ENCODE data around the gene CASP3. TPM values are rescaled to one million over a fixed set of nuclear protein-coding genes. Genes with fewer than 3 reads are reported as not detected.
"Not testable (repeated sequence)": the region's sequence is repeated elsewhere in the genome, so short reads cannot be mapped to it uniquely, and the experiment has no call there.

Gene CASP3
- total RNA-seq, 2 experiments from 2014 or later, result 72.0 to 72.2 TPM

- Mint-ChIP-seq H3K9me3 (no peaks in the 10 kb centered on the region), H3K27ac (no peak overlapping the region)
These were observed 23.5 kb upstream of the CASP3 start for GRCh38 chr4:184672741-184673140.

GRCh38 chr4:184671101-184671500, 21.9 kb upstream of the CASP3 start:
- H3K36me3 Mint-ChIP-seq, result peaks cover 21% of the 10 kb centered on the region
- no peaks in the 10 kb centered on the region for H3K9me3 Mint-ChIP-seq
- no peaks in the 10 kb centered on the region for H3K27me3 Mint-ChIP-seq
- H3K4me3 Mint-ChIP-seq, result no peak overlapping the region
- DNase-seq, result no peak
- H3K27ac Mint-ChIP-seq, result no peak overlapping the region
- H3K4me1 Mint-ChIP-seq, result peaks cover 13% of the 10 kb centered on the region

More at GRCh38 chr4:184672741-184673140, 23.5 kb upstream of the CASP3 start:
- Mint-ChIP-seq H3K4me3 (no peak overlapping the region), H3K36me3 (peaks cover 13% of the 10 kb centered on the region), H3K4me1 (peaks cover 12% of the 10 kb centered on the region), H3K27me3 (no peaks in the 10 kb centered on the region)
- DNase-seq, result no peak

- no peak overlapping the region for H3K27ac Mint-ChIP-seq
- no peaks in the 10 kb centered on the region for H3K9me3 Mint-ChIP-seq
- peaks cover 13% of the 10 kb centered on the region for H3K4me1 Mint-ChIP-seq
- no peak overlapping the region for H3K4me3 Mint-ChIP-seq
- no peaks in the 10 kb centered on the region for H3K27me3 Mint-ChIP-seq
- no peak for DNase-seq
- peaks cover 28% of the 10 kb centered on the region for H3K36me3 Mint-ChIP-seq
These were observed 20.0 kb upstream of the CASP3 start for GRCh38 chr4:184669251-184669650.

- no peak overlapping the region for H3K4me3 Mint-ChIP-seq
- peak overlapping the region; percentile 23 for H3K27ac Mint-ChIP-seq
- no peak for DNase-seq
- H3K4me1 Mint-ChIP-seq, result peaks cover 13% of the 10 kb centered on the region
- peaks cover 28% of the 10 kb centered on the region for H3K36me3 Mint-ChIP-seq
- H3K9me3 Mint-ChIP-seq, result no peaks in the 10 kb centered on the region
- H3K27me3 Mint-ChIP-seq, result no peaks in the 10 kb centered on the region
These were observed 19.4 kb upstream of the CASP3 start for GRCh38 chr4:184668511-184669114.

- H3K4me1 Mint-ChIP-seq, result peaks cover 13% of the 10 kb centered on the region
- no peak for DNase-seq
- H3K27ac Mint-ChIP-seq, result peak overlapping the region; percentile 23
- H3K4me3 Mint-ChIP-seq, result no peak overlapping the region
- no peaks in the 10 kb centered on the region for H3K27me3 Mint-ChIP-seq
- peaks cover 28% of the 10 kb centered on the region for H3K36me3 Mint-ChIP-seq
- H3K9me3 Mint-ChIP-seq, result no peaks in the 10 kb centered on the region
These were observed 18.8 kb upstream of the CASP3 start for GRCh38 chr4:184668096-184668495.

GRCh38 chr4:184666670-184667069, 17.4 kb upstream of the CASP3 start:
- H3K9me3 Mint-ChIP-seq, result no peaks in the 10 kb centered on the region
- peaks cover 28% of the 10 kb centered on the region for H3K36me3 Mint-ChIP-seq
- no peak for DNase-seq
- peaks cover 13% of the 10 kb centered on the region for H3K4me1 Mint-ChIP-seq
- H3K27me3 Mint-ChIP-seq, result no peaks in the 10 kb centered on the region
- H3K4me3 Mint-ChIP-seq, result no peak overlapping the region
- H3K27ac Mint-ChIP-seq, result no peak overlapping the region

GRCh38 chr4:184664445-184665210, 15.4 kb upstream of the CASP3 start:
- Mint-ChIP-seq H3K36me3 (peaks cover 28% of the 10 kb centered on the region), H3K27ac (no peak overlapping the region), H3K4me1 (peaks cover 13% of the 10 kb centered on the region), H3K4me3 (no peak overlapping the region), H3K27me3 (no peaks in the 10 kb centered on the region), H3K9me3 (no peaks in the 10 kb centered on the region)
- no peak for DNase-seq

GRCh38 chr4:184662236-184662635, 13.0 kb upstream of the CASP3 start:
- Mint-ChIP-seq H3K4me3 (no peak overlapping the region), H3K36me3 (peaks cover 16% of the 10 kb centered on the region), H3K27ac (no peak overlapping the region)

GRCh38 chr4:184660978-184661377, 11.7 kb upstream of the CASP3 start:
- H3K36me3 Mint-ChIP-seq, result peaks cover 7% of the 10 kb centered on the region
- H3K27me3 Mint-ChIP-seq, result no peaks in the 10 kb centered on the region
- no peak overlapping the region for H3K27ac Mint-ChIP-seq
- H3K4me1 Mint-ChIP-seq, result no peaks in the 10 kb centered on the region
- DNase-seq, result no peak
- H3K4me3 Mint-ChIP-seq, result no peak overlapping the region
- no peaks in the 10 kb centered on the region for H3K9me3 Mint-ChIP-seq

More at GRCh38 chr4:184662236-184662635, 13.0 kb upstream of the CASP3 start:
- no peaks in the 10 kb centered on the region for H3K4me1 Mint-ChIP-seq
- H3K27me3 Mint-ChIP-seq, result no peaks in the 10 kb centered on the region
- DNase-seq, result no peak
- no peaks in the 10 kb centered on the region for H3K9me3 Mint-ChIP-seq

- not testable (repeated sequence) for H3K9me3 Mint-ChIP-seq, DNase-seq, H3K4me3 Mint-ChIP-seq, H3K27ac Mint-ChIP-seq, H3K4me1 Mint-ChIP-seq, H3K27me3 Mint-ChIP-seq
- peaks cover 13% of the 10 kb centered on the region for H3K36me3 Mint-ChIP-seq
These were observed 8.6 kb upstream of the CASP3 start for GRCh38 chr4:184657820-184658219.

- Mint-ChIP-seq H3K4me3 (no peak overlapping the region), H3K9me3 (no peaks in the 10 kb centered on the region), H3K4me1 (no peaks in the 10 kb centered on the region), H3K36me3 (peaks cover 14% of the 10 kb centered on the region), H3K27ac (no peak overlapping the region), H3K27me3 (no peaks in the 10 kb centered on the region)
- no peak for DNase-seq
These were observed 7.9 kb upstream of the CASP3 start for GRCh38 chr4:184657144-184657543.

- Mint-ChIP-seq H3K4me1 (peaks cover 2% of the 10 kb centered on the region), H3K27me3 (no peaks in the 10 kb centered on the region)
These were observed 6.9 kb upstream of the CASP3 start for GRCh38 chr4:184655889-184656869.

GRCh38 chr4:184653650-184654049, 4.4 kb upstream of the CASP3 start:
- no peaks in the 10 kb centered on the region for H3K27me3 Mint-ChIP-seq
- peaks cover 18% of the 10 kb centered on the region for H3K36me3 Mint-ChIP-seq
- H3K9me3 Mint-ChIP-seq, result no peaks in the 10 kb centered on the region
- no peak overlapping the region for H3K4me3 Mint-ChIP-seq
- peaks cover 9% of the 10 kb centered on the region for H3K4me1 Mint-ChIP-seq
- no peak overlapping the region for H3K27ac Mint-ChIP-seq
- DNase-seq, result no peak

More at GRCh38 chr4:184655889-184656869, 6.9 kb upstream of the CASP3 start:
- H3K36me3 Mint-ChIP-seq, result peaks cover 14% of the 10 kb centered on the region
- H3K9me3 Mint-ChIP-seq, result no peaks in the 10 kb centered on the region
- DNase-seq, result no peak
- no peak overlapping the region for H3K27ac Mint-ChIP-seq
- H3K4me3 Mint-ChIP-seq, result no peak overlapping the region

GRCh38 chr4:184652681-184653080, 3.4 kb upstream of the CASP3 start:
- H3K36me3 Mint-ChIP-seq, result peaks cover 27% of the 10 kb centered on the region
- H3K27ac Mint-ChIP-seq, H3K27me3 Mint-ChIP-seq, H3K9me3 Mint-ChIP-seq, H3K4me3 Mint-ChIP-seq, DNase-seq: not testable (repeated sequence)
- H3K4me1 Mint-ChIP-seq, result peaks cover 14% of the 10 kb centered on the region

GRCh38 chr4:184651899-184652298, 2.7 kb upstream of the CASP3 start:
- Mint-ChIP-seq H3K9me3 (no peaks in the 10 kb centered on the region), H3K36me3 (peaks cover 32% of the 10 kb centered on the region), H3K27ac (no peak overlapping the region), H3K4me1 (peaks cover 21% of the 10 kb centered on the region), H3K27me3 (no peaks in the 10 kb centered on the region), H3K4me3 (no peak overlapping the region)
- DNase-seq, result no peak

All from activated naive CD8-positive, alpha-beta T cell treated with anti-CD3 and anti-CD28 coated beads for 36 hours (primary cell).